BLaER1 treated with 17β-estradiol and CSF1 and Interleukin-3, amounts not matched to agents 10 nM and 100 nM (cell line): ENCODE measurements around the gene VIL1.

Source experiments
- H3K27ac ChIP-seq, 11 experiments: shearing (Covaris generic); formaldehyde crosslinking; 2 replicates each; pipeline ENCODE4 v1.8.1; 2022
- H3K27me3 ChIP-seq, 11 experiments: shearing (Covaris generic); formaldehyde crosslinking; 2 replicates each; pipeline ENCODE4 v1.8.1; 2022
- H3K36me3 ChIP-seq, 11 experiments: shearing (Covaris generic); formaldehyde crosslinking; 2 replicates each; pipeline ENCODE4 v1.8.1; 2022
- H3K4me1 ChIP-seq, 10 experiments: shearing (Covaris generic); formaldehyde crosslinking; 2 replicates each; pipeline ENCODE4 v1.8.1; 2022
- H3K4me2 ChIP-seq, 11 experiments: shearing (Covaris generic); formaldehyde crosslinking; 2 replicates each; pipeline ENCODE4 v1.8.1; 2022
- H3K4me3 ChIP-seq, 10 experiments: shearing (Covaris generic); formaldehyde crosslinking; 2 replicates each; pipeline ENCODE4 v1.8.1; 2022
- H3K9ac ChIP-seq, 11 experiments: shearing (Covaris generic); formaldehyde crosslinking; 2 replicates each; pipeline ENCODE4 v1.8.1; 2022
- H3K9me3 ChIP-seq, 11 experiments: shearing (Covaris generic); formaldehyde crosslinking; replicated peaks in 1 of 11; 2 replicates each; pipeline ENCODE4 v1.8.1; 2022
- H4K20me1 ChIP-seq, 11 experiments: shearing (Covaris generic); formaldehyde crosslinking; 2 replicates each; pipeline ENCODE4 v1.8.1; 2022
- Cebpa-rat ChIP-seq, 11 experiments: shearing (Covaris generic); IDR thresholded peaks; 2 replicates each; pipeline ENCODE4 v1.8.1; 2022

The VIL1 gene

DNA sequence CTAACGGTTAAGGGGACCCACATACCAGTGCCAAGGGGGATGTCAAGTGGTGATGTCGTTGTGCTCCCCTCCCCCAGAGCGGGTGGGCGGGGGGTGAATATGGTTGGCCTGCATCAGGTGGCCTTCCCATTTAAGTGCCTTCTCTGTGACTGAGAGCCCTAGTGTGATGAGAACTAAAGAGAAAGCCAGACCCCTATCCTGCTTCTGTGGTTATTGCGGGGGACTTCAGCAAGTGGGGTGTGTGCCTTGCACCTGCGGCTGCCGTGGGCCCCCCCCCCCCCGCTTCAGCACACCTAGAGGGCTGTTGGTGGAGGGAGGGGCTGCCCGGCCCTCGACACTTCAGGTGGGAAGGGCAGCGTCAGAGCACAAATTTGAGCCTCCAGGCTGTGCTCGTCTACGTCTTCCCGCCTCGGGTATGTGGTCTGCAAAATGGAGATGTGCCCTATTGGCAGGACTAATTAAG lies 13.1 kb upstream of the VIL1 start:
- H3K9me3 ChIP-seq, result no peaks in the 10 kb centered on the region
- TF ChIP-seq Cebpa-rat (IDR thresholded peaks at IDR 0.05), result no peak
- H3K27ac ChIP-seq, result peak overlapping the region; percentile 58 to 98 (median 78)
- H3K4me2 ChIP-seq, result peak overlapping the region; percentile 90 to 100 (median 98)
- peaks cover 14 to 51% (median 33%) of the 10 kb centered on the region in 11 experiments; a peak in 14 of 22 replicates for H4K20me1 ChIP-seq
- peak overlapping the region; percentile 69 to 100 (median 94) for H3K9ac ChIP-seq
- H3K27me3 ChIP-seq, result no peaks in the 10 kb centered on the region
- peak overlapping the region; percentile 30 to 97 (median 56) for H3K4me3 ChIP-seq
- peaks cover 71 to 76% (median 74%) of the 10 kb centered on the region in 10 experiments for H3K4me1 ChIP-seq
- peaks cover 33 to 47% (median 43%) of the 10 kb centered on the region in 11 experiments for H3K36me3 ChIP-seq

DNA sequence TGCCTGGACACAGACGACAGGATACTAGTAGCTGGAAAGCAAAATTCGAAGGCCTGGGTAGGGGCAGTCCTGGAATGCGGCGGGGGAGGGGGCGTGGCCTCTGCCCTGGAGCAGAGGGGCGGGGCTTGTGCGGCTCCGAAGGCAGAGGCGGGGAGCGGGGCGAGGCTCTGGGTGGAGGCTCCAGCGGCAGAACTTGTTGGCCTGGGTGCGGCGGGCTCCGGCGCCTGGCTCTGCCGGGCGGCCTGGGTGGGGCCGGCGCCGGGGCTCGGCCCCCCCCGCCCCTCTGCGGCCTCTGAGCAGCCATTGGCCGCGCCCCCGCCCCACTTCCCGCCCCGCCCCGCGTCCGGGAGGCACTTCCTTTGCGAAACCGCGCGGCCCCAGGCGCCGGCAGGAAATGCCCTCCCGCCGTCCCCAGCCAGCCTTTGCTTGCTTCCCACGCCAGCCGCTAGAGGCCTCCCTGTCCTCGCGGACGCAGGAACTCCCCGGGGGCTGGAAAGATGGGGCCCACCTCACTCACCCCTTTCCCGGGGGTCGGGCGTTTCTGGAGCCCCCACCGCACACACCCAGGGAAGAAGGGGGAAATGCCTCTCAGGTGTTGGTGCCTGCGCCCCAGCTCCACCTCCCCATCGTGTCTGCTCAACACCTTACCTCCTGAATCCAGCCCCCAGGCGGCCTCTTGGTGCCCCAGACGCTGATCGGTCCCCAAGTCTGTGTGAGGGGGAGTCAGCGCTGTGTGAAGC lies 12.5 kb upstream of the VIL1 start:
- H3K4me1 ChIP-seq, result peaks cover 66 to 74% (median 70%) of the 10 kb centered on the region in 10 experiments
- no peaks in the 10 kb centered on the region for H3K9me3 ChIP-seq
- H3K27me3 ChIP-seq, result no peaks in the 10 kb centered on the region
- peak overlapping the region; percentile 69 to 100 (median 94) for H3K9ac ChIP-seq
- peak overlapping the region; percentile 33 to 98 (median 82); a peak in 21 of 22 replicates for H3K27ac ChIP-seq
- H3K4me3 ChIP-seq, result peak overlapping the region; percentile 37 to 97 (median 58)
- H3K4me2 ChIP-seq, result peak overlapping the region; percentile 90 to 100 (median 98)
- peaks cover 11 to 46% (median 28%) of the 10 kb centered on the region in 11 experiments; a peak in 14 of 22 replicates for H4K20me1 ChIP-seq
- no peak for TF ChIP-seq Cebpa-rat (IDR thresholded peaks at IDR 0.05)
- H3K36me3 ChIP-seq, result peaks cover 32 to 42% (median 40%) of the 10 kb centered on the region in 11 experiments

DNA sequence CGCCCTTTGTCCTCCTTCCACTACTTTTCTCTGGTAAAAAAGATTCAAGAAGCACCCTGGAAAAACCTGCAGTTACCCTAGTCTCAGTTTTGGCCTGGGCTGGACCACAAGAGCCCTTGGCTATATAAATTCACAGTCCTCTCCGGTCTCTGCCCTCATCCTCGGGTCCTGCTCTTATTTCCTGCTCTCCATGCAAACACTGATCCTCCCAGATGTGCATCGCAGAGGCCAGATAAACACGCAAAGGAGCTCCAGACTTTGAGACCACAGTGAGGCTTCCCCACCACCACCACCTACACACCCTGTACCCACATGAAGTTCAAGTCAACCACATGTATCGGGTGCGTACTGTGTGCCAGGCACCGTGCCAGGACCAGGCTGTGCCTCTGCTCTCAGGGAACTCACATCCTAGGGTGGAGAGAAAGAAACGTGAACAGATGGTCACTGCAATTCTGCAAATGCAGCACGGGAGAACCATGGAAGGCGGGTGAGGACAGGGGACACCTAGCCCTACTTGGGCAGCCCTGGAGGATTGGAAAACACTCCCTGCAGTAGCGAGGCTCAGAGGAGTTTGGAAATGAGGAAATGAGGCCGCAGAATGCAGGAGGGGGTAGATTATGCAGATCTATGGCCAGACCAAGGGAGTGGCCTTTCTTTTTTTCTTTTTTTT lies 11.8 kb upstream of the VIL1 start:
- Histone ChIP-seq H3K9me3 (no peaks in the 10 kb centered on the region), H4K20me1 (peaks cover 5 to 39% (median 22%) of the 10 kb centered on the region in 11 experiments; a peak in 12 of 22 replicates), H3K4me3 (peak overlapping the region; percentile 37 to 67 (median 56); a peak in 19 of 20 replicates), H3K4me1 (peaks cover 59 to 67% (median 63%) of the 10 kb centered on the region in 10 experiments), H3K9ac (peak overlapping the region; percentile 65 to 84 (median 78)), H3K27ac (peak overlapping the region; percentile 33 to 88 (median 82); a peak in 21 of 22 replicates), H3K4me2 (peak overlapping the region; percentile 87 to 98 (median 93)), H3K27me3 (no peaks in the 10 kb centered on the region), H3K36me3 (peaks cover 25 to 35% (median 33%) of the 10 kb centered on the region in 11 experiments)
- no peak for TF ChIP-seq Cebpa-rat (IDR thresholded peaks at IDR 0.05)

DNA sequence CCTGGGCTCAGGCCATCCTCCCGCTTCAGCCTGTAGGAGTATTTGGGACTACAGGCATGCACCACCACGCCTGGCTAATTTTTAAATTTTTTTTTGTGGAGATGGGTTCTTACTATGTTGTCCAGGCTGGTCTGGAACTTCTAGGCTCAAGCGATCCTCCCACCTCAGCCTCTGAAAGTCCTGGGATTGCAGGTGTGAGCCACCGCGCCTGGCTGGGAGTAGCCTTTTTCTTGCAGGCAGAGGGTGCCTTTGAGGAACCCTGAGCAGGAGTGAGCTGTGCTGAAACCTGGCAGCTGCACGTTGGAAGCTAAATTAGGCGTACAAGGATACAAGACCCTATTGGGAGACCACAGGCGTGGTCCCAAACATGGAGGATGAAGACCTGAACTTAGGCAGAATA lies 11.2 kb upstream of the VIL1 start:
- peak overlapping the region in 8 of 11 experiments; percentile 11 to 84 (median 74); a peak in 9 of 22 replicates for H3K9ac ChIP-seq
- peaks cover 56 to 63% (median 61%) of the 10 kb centered on the region in 10 experiments for H3K4me1 ChIP-seq
- H3K4me2 ChIP-seq, result peak overlapping the region; percentile 87 to 98 (median 93)
- no peak for TF ChIP-seq Cebpa-rat (IDR thresholded peaks at IDR 0.05)
- peaks cover 0 to 33% (median 15%) of the 10 kb centered on the region in 11 experiments; a peak in 10 of 22 replicates for H4K20me1 ChIP-seq
- H3K36me3 ChIP-seq, result peaks cover 19 to 29% (median 27%) of the 10 kb centered on the region in 11 experiments
- peak overlapping the region in 2 of 10 experiments; percentile 40 to 58; a peak in 2 of 20 replicates for H3K4me3 ChIP-seq
- H3K9me3 ChIP-seq, result no peaks in the 10 kb centered on the region
- H3K27ac ChIP-seq, result peak overlapping the region in 9 of 11 experiments; percentile 1 to 88 (median 82); a peak in 12 of 22 replicates
- no peaks in the 10 kb centered on the region for H3K27me3 ChIP-seq

DNA sequence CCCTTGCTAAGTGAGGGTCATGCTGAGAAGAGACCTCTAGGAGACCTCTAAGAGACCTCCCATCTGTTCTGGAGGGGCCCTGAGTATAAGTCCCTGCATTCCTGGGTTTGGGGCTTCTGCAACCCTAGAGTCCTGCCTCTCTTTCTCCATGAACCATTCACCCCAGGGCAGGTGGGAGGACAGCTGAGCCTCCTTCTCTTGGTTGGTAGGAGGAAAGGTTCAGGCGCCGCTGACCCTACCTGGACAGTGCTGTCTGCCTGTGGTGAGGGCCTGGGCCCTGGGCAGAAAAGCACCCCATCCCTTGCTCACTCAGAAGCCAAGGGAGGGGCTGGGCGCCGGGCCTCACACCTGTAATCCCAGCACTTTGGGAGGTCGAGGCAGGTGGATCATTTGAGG lies 604 bp upstream of the VIL1 start:
- Histone ChIP-seq H3K9me3 (no peaks in the 10 kb centered on the region), H3K27ac (no peak overlapping the region), H3K36me3 (no peaks in the 10 kb centered on the region), H4K20me1 (no peaks in the 10 kb centered on the region), H3K27me3 (no peaks in the 10 kb centered on the region), H3K4me2 (no peak overlapping the region), H3K4me1 (no peaks in the 10 kb centered on the region), H3K9ac (no peak overlapping the region), H3K4me3 (no peak overlapping the region)
- TF ChIP-seq Cebpa-rat (IDR thresholded peaks at IDR 0.05), result no peak

DNA sequence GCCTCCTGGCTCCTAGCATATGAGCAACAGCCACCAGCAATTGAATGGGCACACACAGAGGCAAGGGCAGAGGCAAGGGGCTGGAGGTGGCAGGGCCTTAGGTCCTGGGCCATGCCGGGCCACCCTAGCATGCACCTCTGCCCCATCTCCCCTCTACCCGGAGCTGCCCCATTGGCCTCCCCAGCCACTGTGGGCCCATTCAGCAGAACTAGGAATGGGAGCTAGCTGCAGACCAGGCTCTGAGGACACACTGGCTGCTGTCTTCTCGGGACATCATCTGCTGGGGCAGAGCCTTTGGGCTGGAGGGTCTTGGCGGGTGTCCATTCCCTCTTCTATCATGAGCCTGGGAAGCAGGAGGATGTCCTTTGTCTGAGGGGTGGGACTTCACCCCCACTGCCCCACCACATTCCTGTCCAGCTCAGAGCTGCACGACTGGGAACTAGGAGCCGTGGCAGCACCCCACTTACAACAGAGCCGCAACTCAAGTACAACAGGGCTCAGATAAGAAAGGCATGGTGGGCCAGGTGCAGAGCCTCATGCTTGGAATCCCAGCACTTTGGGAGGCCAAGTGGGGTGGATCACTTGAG lies 800 bp downstream of the VIL1 start:
- no peak overlapping the region for H3K27ac ChIP-seq
- TF ChIP-seq Cebpa-rat (IDR thresholded peaks at IDR 0.05), result no peak

DNA sequence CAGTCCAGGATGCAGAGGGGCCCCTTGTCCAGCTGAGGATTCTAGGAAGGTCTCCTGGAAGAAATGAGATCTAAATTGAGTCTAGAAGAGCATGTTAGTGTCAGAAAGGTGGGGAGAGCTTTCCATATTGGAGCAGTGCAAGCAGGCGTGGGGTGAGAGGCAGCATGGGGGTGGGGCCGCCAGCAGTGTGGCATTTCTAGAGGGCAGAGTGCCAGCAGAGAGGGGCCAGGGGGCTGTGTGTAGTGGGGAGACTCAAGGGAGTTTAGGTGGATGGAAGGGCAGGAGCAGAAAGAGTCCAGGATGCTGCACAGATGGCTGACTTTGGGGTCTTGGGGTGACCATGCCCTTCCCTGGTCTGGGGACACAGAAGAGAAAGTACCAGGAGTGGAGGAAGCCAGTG lies 2.1 kb downstream of the VIL1 start:
- Histone ChIP-seq H3K4me1 (no peaks in the 10 kb centered on the region; a peak in 1 of 20 replicates), H3K27me3 (no peaks in the 10 kb centered on the region), H3K9ac (no peak overlapping the region), H3K36me3 (no peaks in the 10 kb centered on the region), H3K9me3 (no peaks in the 10 kb centered on the region), H3K4me2 (no peak overlapping the region; a peak in 1 of 22 replicates), H3K4me3 (no peak overlapping the region), H3K27ac (no peak overlapping the region), H4K20me1 (no peaks in the 10 kb centered on the region)
- no peak for TF ChIP-seq Cebpa-rat (IDR thresholded peaks at IDR 0.05)

More for the DNA sequence above, 800 bp downstream of the VIL1 start:
- Histone ChIP-seq H4K20me1 (no peaks in the 10 kb centered on the region), H3K9ac (no peak overlapping the region), H3K4me1 (no peaks in the 10 kb centered on the region; a peak in 1 of 20 replicates), H3K9me3 (no peaks in the 10 kb centered on the region), H3K27me3 (no peaks in the 10 kb centered on the region), H3K4me2 (no peak overlapping the region), H3K4me3 (no peak overlapping the region), H3K36me3 (no peaks in the 10 kb centered on the region)

DNA sequence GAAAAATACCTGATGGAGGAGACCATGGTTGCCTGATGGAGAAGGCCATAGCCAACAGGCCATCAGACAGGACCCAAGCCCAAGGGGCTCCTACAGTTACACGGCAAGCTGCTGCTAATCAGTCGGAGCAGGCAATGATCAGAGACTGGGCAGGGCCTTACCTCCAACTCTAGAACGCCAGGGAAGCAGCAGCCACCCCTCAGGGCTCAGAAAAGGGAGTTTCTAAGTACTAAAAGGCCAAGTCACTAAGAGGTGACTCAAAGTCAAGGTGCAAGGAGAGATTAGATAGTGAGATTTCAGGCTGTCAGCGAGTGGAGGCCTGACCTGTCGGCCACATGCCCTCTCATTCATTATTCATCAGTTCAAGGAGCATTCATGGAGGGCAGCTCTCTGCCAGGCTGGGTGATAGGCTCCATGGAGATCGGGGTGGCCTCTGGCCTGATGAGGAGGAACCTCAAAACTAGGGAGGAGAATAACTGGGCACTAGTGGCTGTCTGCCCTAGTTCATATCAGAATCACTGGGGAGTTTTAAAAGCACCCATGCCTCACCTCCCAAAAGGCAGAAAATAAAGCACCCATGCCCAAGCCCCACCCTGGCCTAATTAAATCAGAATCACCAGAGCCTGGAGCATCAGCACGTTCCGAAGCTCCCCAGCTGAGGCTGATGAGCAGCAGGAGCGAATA lies 3.6 kb downstream of the VIL1 start:
- no peaks in the 10 kb centered on the region for H3K36me3 ChIP-seq
- no peak overlapping the region for H3K27ac ChIP-seq
- H3K4me2 ChIP-seq, result no peak overlapping the region
- no peaks in the 10 kb centered on the region; a peak in 1 of 20 replicates for H3K4me1 ChIP-seq
- no peak overlapping the region for H3K9ac ChIP-seq
- H3K9me3 ChIP-seq, result no peaks in the 10 kb centered on the region
- no peak overlapping the region for H3K4me3 ChIP-seq
- no peak for TF ChIP-seq Cebpa-rat (IDR thresholded peaks at IDR 0.05)
- no peaks in the 10 kb centered on the region for H3K27me3 ChIP-seq
- no peaks in the 10 kb centered on the region for H4K20me1 ChIP-seq
